Fibroblast of mammary gland (primary cell): ENCODE measurements around the gene GIGYF2.
A peak's percentile ranks its signal among the peaks of the same experiment; 100 is the strongest.

ENCODE experiments used
- DNase-seq: peaks from one replicate; pipeline ENCODE4 v3.0.0-alpha.2; 2010; ENCODE audit warnings: low read depth
- H3K4me3 ChIP-seq: 2 replicates; pipeline ENCODE4 v1.5.1; 2011; ENCODE audit warnings: low read depth, mild to moderate bottlenecking, low read length, moderate library complexity; ENCODE audit not compliant: control insufficient read depth
- CTCF ChIP-seq: conservative IDR thresholded peaks from 2 replicates; pipeline ENCODE4 v1.5.1; 2011; ENCODE audit warnings: low read depth, low read length, inconsistent platforms; ENCODE audit not compliant: control insufficient read depth, insufficient read depth

Gene GIGYF2

GRCh38 chr2:232697059-232697806 is at the start of gene GIGYF2:
TSS of gene GIGYF2 (plus strand) at chr2:232697331. CDS start at chr2:232735198, 37,867 bp downstream.
- peak within 1 kb of the TSS; percentile 95 for H3K4me3 ChIP-seq
- TF ChIP-seq CTCF, result no peak
- DNase-seq, result peak; percentile 93

- TF ChIP-seq CTCF, result no peak
- H3K4me3 ChIP-seq, result no peak overlapping the region
- DNase-seq, result no peak
Observed at GRCh38 chr2:232649033-232649432, 48.1 kb upstream of the GIGYF2 start.

- no peak for TF ChIP-seq CTCF
- H3K4me3 ChIP-seq, result no peak overlapping the region
- no peak for DNase-seq
Observed at GRCh38 chr2:232652505-232652851, 44.7 kb upstream of the GIGYF2 start.

- TF ChIP-seq CTCF, result no peak
- H3K4me3 ChIP-seq, result no peak overlapping the region
- DNase-seq, result no peak
Observed at GRCh38 chr2:232653441-232653840, 43.7 kb upstream of the GIGYF2 start.

GRCh38 chr2:232655392-232655791 is 41.7 kb upstream of the GIGYF2 start:
- H3K4me3 ChIP-seq, result no peak overlapping the region
- no peak for TF ChIP-seq CTCF
- DNase-seq, result no peak

- no peak for TF ChIP-seq CTCF
- DNase-seq, result peak; percentile 28
- H3K4me3 ChIP-seq, result no peak overlapping the region
Observed at GRCh38 chr2:232658217-232658785, 38.8 kb upstream of the GIGYF2 start.
